ENCODE results near the gene DLGAP1.

DLGAP1 gene

DNA sequence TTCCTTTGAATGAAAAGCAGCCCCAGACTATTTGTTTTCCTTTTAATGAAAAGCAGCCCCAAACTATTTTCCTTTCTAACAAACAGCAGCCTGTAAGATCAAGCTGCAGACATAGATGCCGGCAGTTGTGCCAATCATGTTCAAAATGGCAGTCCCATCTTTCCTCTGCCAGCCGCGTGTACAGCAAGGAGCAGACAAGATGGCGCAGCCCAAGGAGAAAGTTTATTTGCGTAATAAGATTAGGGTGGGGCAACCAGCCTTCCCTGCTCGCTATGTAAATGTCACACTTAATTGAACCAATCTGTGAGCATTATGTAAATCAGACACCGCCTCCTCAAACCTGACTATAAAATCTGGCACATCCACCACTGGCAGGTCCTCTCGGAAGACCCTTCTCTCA, 779.1 kb downstream of the DLGAP1 start:
- H3K4me3 ChIP-seq (replicated peaks in 1 of 2; ENCODE audit: low read depth in 2 of 2, low read length in 2 of 2): no peak overlapping the region
- TF ChIP-seq, protein P1, sequence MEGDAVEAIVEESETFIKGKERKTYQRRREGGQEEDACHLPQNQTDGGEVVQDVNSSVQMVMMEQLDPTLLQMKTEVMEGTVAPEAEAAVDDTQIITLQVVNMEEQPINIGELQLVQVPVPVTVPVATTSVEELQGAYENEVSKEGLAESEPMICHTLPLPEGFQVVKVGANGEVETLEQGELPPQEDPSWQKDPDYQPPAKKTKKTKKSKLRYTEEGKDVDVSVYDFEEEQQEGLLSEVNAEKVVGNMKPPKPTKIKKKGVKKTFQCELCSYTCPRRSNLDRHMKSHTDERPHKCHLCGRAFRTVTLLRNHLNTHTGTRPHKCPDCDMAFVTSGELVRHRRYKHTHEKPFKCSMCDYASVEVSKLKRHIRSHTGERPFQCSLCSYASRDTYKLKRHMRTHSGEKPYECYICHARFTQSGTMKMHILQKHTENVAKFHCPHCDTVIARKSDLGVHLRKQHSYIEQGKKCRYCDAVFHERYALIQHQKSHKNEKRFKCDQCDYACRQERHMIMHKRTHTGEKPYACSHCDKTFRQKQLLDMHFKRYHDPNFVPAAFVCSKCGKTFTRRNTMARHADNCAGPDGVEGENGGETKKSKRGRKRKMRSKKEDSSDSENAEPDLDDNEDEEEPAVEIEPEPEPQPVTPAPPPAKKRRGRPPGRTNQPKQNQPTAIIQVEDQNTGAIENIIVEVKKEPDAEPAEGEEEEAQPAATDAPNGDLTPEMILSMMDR (IDR thresholded peaks at IDR 0.05; ENCODE audit: low read depth, low read length): no peak
- DNase-seq (ENCODE audit: low read depth in 2 of 2): no peak

- H3K4me3 ChIP-seq (replicated peaks in 1 of 2; ENCODE audit: low read depth in 2 of 2, low read length in 2 of 2): no peak overlapping the region
- TF ChIP-seq, protein P1 (IDR thresholded peaks at IDR 0.05; ENCODE audit: low read depth, low read length): no peak
- DNase-seq (ENCODE audit: low read depth in 2 of 2): peak in 1 of 2 donors; percentile 33
These were observed 779.7 kb downstream of the DLGAP1 start for GRCh38 chr18:3675446-3675845.

DNA sequence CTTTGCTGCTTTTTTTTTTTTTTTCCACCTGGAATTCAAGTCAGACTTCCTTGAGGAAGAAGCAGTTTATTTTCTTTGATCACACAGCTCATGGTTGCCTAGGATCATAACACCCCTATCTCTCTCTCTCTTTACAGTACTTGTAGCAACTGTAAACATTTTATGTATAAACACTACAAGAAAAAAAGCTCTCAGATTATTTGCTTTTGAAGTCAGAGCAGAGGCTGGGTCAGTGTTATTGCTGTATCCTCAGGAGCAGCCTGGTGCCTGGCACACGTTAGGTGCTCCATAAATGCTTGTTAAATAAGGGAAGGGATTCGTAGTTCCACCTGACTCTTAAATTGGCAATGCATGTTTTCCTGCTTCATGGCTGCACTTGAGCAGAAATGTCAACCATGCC, 783.9 kb downstream of the DLGAP1 start:
- no peak for DNase-seq (ENCODE audit: low read depth in 2 of 2)
- TF ChIP-seq, protein P1 (IDR thresholded peaks at IDR 0.05; ENCODE audit: low read depth, low read length): no peak
- H3K4me3 ChIP-seq (replicated peaks in 1 of 2; ENCODE audit: low read depth in 2 of 2, low read length in 2 of 2): no peak overlapping the region

GRCh38 chr18:3669376-3669775, 785.7 kb downstream of the DLGAP1 start:
- DNase-seq (ENCODE audit: low read depth in 2 of 2): no peak
- H3K4me3 ChIP-seq (replicated peaks in 1 of 2; ENCODE audit: low read depth in 2 of 2, low read length in 2 of 2): no peak overlapping the region
- TF ChIP-seq, protein P1 (IDR thresholded peaks at IDR 0.05; ENCODE audit: low read depth, low read length): no peak

GRCh38 chr18:3667255-3668137, 787.6 kb downstream of the DLGAP1 start:
- no peak for DNase-seq (ENCODE audit: low read depth in 2 of 2)
- no peak overlapping the region for H3K4me3 ChIP-seq (replicated peaks in 1 of 2; ENCODE audit: low read depth in 2 of 2, low read length in 2 of 2)
- TF ChIP-seq, protein P1 (IDR thresholded peaks at IDR 0.05; ENCODE audit: low read depth, low read length): no peak

DNA sequence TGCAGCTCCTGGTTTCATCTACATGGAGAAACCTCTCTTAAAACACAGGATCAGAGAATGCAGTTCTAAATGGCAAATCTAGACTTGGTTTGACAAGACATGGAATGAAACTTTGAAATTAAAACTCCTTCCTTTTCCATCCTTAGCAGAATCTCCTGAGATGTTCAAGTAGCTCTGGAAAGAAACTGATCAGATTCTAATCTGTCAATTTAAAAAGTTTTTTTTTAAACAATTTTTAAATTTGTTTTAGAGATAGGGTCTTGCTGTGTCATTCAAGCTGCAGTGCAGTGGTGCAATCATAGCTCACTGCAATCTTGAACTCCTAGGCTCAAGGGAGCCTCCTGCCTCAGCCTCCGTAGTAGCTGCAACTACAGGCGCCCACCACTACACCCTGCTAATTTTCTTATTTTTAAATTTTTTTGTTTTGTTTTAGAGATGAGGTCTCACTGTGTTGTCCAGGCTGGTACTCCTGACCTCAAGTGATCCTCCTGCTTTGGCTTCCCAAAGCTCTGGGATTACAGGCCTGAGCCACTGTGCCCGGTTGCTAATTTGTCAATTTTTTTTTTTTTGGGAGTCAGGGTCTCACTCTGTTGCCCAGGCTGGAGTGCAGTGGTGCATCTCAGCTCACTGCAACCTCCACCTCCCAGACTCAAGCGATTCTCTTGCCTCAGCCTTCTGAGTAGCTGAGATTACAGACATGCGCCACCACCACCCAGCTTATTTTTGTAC, 788.4 kb downstream of the DLGAP1 start:
- TF ChIP-seq, protein P1 (IDR thresholded peaks at IDR 0.05; ENCODE audit: low read depth, low read length): no peak
- no peak for DNase-seq (ENCODE audit: low read depth in 2 of 2)
- H3K4me3 ChIP-seq (replicated peaks in 1 of 2; ENCODE audit: low read depth in 2 of 2, low read length in 2 of 2): no peak overlapping the region
